RKO (cell line): ENCODE results near the gene DAPK2.
"Not testable (repeated sequence)": the region's sequence is repeated elsewhere in the genome, so short reads cannot be mapped to it uniquely, and the experiment has no call there.

Experiments
- DNase-seq: peaks from one replicate; pipeline ENCODE4 v3.0.0-alpha.2; 2016; ENCODE audit warnings: low spot score

The DAPK2 gene

GRCh38 chr15:63973212-63974009, 72.9 kb downstream of the DAPK2 start:
- peak; percentile 40 for DNase-seq

GRCh38 chr15:63972801-63973200, 73.5 kb downstream of the DAPK2 start:
- no peak for DNase-seq

GRCh38 chr15:63971904-63972303, 74.4 kb downstream of the DAPK2 start:
- no peak for DNase-seq

- DNase-seq: no peak
Measured at GRCh38 chr15:63971427-63971805, 74.9 kb downstream of the DAPK2 start.

GRCh38 chr15:63970621-63971426, 75.5 kb downstream of the DAPK2 start:
- no peak for DNase-seq

- no peak for DNase-seq
Measured at GRCh38 chr15:63969652-63970421, 76.4 kb downstream of the DAPK2 start.

GRCh38 chr15:63968700-63969099, 77.6 kb downstream of the DAPK2 start:
- no peak for DNase-seq

- DNase-seq: no peak
Measured at GRCh38 chr15:63968122-63968524, 78.2 kb downstream of the DAPK2 start.

GRCh38 chr15:63967616-63968015, 78.7 kb downstream of the DAPK2 start:
- DNase-seq: no peak

- not testable (repeated sequence) for DNase-seq
Measured at GRCh38 chr15:63962947-63963721, 83.2 kb downstream of the DAPK2 start.

- DNase-seq: no peak
Measured at GRCh38 chr15:63953524-63953923, 92.8 kb downstream of the DAPK2 start.

GRCh38 chr15:63950911-63951481, 95.3 kb downstream of the DAPK2 start:
- peak; percentile 8 for DNase-seq

GRCh38 chr15:63948971-63949370, 97.3 kb downstream of the DAPK2 start:
- no peak for DNase-seq

- no peak for DNase-seq
Measured at GRCh38 chr15:63948436-63948835, 97.8 kb downstream of the DAPK2 start.

GRCh38 chr15:63947228-63947627, 99.1 kb downstream of the DAPK2 start:
- no peak for DNase-seq

GRCh38 chr15:63946524-63947065, 99.7 kb downstream of the DAPK2 start:
- no peak for DNase-seq

GRCh38 chr15:63945838-63946298, 100.4 kb downstream of the DAPK2 start:
- DNase-seq: no peak

GRCh38 chr15:63945007-63945788, 101.1 kb downstream of the DAPK2 start:
- peak; percentile 74 for DNase-seq

- DNase-seq: no peak
Measured at GRCh38 chr15:63944681-63944955, 101.7 kb downstream of the DAPK2 start.
